Psoas muscle (tissue), 8 donors: ENCODE results near the gene DLGAP1. TPM values are rescaled to one million over a fixed set of nuclear protein-coding genes. Genes with fewer than 3 reads are reported as not detected.

ENCODE experiments used
- ATAC-seq, 4 donors: fragments of 200-7000 bp; cut with Tn5 transposase; one replicate each; pipeline ENCODE4 v1.9.1; 2020; ENCODE audit warnings: moderate library complexity in 3 of 4, mild to moderate bottlenecking in 2 of 4
- DNase-seq, 2 donors: peaks; one replicate each; pipeline ENCODE4 v3.0.0-alpha.2; 2020
- H3K27ac ChIP-seq: fragments of 200-600 bp; one replicate; pipeline ENCODE4 v1.8.0; 2022
- H3K27me3 ChIP-seq, 3 donors: fragments of 200-600 bp in 1 of 3; one replicate each; pipeline versions ENCODE4 v1.6.1 to v1.8.0; 2013 to 2022; ENCODE audit warnings: low read length in 2 of 3, mild to moderate bottlenecking in 2 of 3, moderate library complexity in 1 of 3; ENCODE audit not compliant: insufficient read depth in 3 of 3
- H3K36me3 ChIP-seq, 2 donors: fragments of 200-600 bp in 1 of 2; one replicate each; pipeline versions ENCODE4 v1.6.1 to v1.8.0; 2013 to 2022; ENCODE audit warnings: low read depth in 1 of 2, mild to moderate bottlenecking in 1 of 2, moderate library complexity in 1 of 2; ENCODE audit not compliant: insufficient read depth in 1 of 2
- H3K4me1 ChIP-seq: fragments of 200-600 bp; one replicate; pipeline ENCODE4 v1.8.0; 2022
- H3K4me3 ChIP-seq: fragments of 200-600 bp; one replicate; pipeline ENCODE4 v1.8.0; 2022; ENCODE audit warnings: mild to moderate bottlenecking
- H3K9me3 ChIP-seq: fragments of 200-600 bp; one replicate; pipeline ENCODE4 v1.8.0; 2022
- WGBS, 3 donors: extraction: QIAGEN DNeasy Blood & Tissue Kit; methylation state at CpG; one replicate each; pipeline versions ENCODE4 v1.1.6 to v1.1.7; 2013; 5-methylcytosine and 5-hydroxymethylcytosine counted together
- intact Hi-C, 2 donors: fragments of 100-400 bp; cut with DNase I; formaldehyde crosslinking; loops; one replicate each; pipeline versions ENCODE4 v1.11.0 to v1.14.2; 2022
- polyA plus RNA-seq, 3 donors: library from polyadenylated mRNA; stranded (reverse); fragments of 200-250 nt; gene quantifications; one replicate each; pipeline ENCODE4 v1.2.3, GENCODE V29; 2013
- total RNA-seq, 4 donors: library from RNA; stranded (reverse); fragmentation: NEBNext Ultra II Directional in 2 of 4; extraction: Animal tissue kit (Norgen Biotek cat#: 25700) in 2 of 4; gene quantifications; one replicate each; pipeline versions ENCODE4 v1.2.1 to v1.2.4, GENCODE V29; 2021 to 2023
- TF ChIP-seq, protein P1 (sequence below): fragments of 200-600 bp; IDR thresholded peaks from one replicate; pipeline ENCODE4 v1.8.0; 2022; ENCODE audit warnings: antibody characterized with exemption
- donor health status: healthy with polysubstance abuse.
- donor health status: DM: no; HTN: no; CAD: no; lungs with moderate emphysema.
- donor health status: Bipolar disorder and iron deficiency.
- donor health status: healthy.
- donor health status: DM: yes; HTN: yes; CAD: no.
- donor health status: DM: no; HTN: no; CAD: no.
- donor health status: DM: no; HTN: no; CAD: no.
- donor health status: DM: yes; HTN: yes; CAD: no.

The DLGAP1 gene
- total and polyA plus RNA-seq, 7 donors: 0.09 to 0.26 (median 0.16) TPM; not detected in 1

DNA sequence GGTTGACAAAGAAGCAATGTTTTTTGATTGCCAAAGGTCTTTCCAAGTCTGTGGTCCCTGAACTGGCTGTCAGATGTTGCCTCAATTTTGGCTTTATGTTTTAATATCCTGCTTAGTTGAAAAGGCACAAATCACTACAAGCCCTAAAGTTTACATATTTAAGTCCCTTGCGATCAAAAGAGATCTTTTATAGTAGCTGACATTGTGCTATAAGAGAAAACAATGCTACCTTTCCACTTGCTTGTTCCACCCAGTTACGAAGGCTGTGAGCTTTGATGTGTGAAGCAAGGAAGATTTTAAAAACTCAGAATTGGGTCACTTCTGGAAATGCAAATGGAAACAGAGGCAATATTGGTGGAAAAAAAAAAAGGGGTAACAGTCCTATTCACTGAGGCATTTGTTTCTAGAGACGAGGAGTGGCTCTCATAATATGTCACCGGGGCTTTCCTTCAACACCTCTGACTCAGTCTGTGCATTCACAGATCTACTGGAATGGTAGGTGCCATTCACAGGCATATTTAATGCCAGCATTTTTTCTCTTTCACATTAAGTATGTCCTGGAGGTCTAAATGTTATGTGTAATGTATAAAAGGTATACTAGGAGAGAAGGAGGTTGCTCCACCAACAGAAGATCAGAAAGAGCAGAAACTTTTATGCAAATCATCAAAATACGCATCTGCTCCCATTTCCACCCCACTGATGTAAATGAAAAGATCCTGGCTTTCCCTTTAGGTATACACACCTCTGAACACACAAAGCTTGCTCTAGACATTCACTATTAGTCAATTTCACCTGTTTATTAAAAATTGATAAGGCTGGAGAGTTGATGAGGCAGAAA, 913.3 kb downstream of the DLGAP1 start:
- H3K4me1 ChIP-seq: no peaks in the 10 kb centered on the region
- no peaks in the 10 kb centered on the region for H3K27me3 ChIP-seq
- TF ChIP-seq, protein P1, sequence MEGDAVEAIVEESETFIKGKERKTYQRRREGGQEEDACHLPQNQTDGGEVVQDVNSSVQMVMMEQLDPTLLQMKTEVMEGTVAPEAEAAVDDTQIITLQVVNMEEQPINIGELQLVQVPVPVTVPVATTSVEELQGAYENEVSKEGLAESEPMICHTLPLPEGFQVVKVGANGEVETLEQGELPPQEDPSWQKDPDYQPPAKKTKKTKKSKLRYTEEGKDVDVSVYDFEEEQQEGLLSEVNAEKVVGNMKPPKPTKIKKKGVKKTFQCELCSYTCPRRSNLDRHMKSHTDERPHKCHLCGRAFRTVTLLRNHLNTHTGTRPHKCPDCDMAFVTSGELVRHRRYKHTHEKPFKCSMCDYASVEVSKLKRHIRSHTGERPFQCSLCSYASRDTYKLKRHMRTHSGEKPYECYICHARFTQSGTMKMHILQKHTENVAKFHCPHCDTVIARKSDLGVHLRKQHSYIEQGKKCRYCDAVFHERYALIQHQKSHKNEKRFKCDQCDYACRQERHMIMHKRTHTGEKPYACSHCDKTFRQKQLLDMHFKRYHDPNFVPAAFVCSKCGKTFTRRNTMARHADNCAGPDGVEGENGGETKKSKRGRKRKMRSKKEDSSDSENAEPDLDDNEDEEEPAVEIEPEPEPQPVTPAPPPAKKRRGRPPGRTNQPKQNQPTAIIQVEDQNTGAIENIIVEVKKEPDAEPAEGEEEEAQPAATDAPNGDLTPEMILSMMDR: no peak
- H3K9me3 ChIP-seq: no peaks in the 10 kb centered on the region
- H3K4me3 ChIP-seq: no peak overlapping the region
- no peak for DNase-seq
- WGBS, 3 donors: 89 to 93% (median 92%) methylated on average over 5 of the region's 5 CpGs
- no peak for ATAC-seq
- no peak overlapping the region for H3K27ac ChIP-seq
- H3K36me3 ChIP-seq: no peaks in the 10 kb centered on the region
- intact Hi-C loops: no loop called here

DNA sequence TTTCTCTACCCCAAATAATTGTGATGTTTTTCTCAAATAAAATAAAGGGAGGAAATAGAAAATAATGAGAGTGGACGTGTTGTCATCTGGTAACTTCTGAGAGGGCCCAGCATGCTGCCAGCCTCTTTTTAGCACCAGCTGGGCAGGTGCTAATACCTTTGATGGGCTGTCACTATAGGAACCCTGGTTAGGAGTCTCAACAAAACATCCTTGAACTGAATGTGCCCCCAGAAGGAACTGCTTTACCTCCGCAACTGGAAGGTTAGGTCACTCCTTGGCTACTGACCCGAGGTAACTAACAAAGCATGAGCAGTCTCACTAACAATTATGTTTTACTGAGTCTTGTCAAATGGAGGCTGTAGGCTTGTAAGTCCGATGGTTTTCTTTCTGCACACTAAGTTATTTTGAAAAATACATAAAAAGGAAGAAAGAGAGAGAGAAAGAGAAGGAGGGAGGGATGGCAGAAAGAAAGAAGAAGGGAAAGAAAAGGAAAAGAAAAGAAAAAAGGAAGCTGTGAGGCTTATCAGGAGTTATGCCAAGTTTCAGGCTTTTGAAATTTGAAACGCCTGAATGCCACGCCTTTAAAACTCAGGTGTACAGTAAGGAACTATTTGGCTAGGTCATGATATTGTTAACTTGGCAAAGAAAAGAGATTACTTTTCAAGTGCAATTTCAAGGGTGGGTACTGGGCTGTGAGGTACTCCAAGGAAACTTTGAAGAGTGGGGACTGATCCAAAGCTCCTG, 914.1 kb downstream of the DLGAP1 start:
- no peaks in the 10 kb centered on the region for H3K4me1 ChIP-seq
- H3K27me3 ChIP-seq: no peaks in the 10 kb centered on the region
- no peaks in the 10 kb centered on the region for H3K9me3 ChIP-seq
- intact Hi-C loops: no loop called here
- TF ChIP-seq, protein P1: no peak
- no peaks in the 10 kb centered on the region for H3K36me3 ChIP-seq
- no peak for ATAC-seq
- H3K27ac ChIP-seq: no peak overlapping the region
- no peak for DNase-seq
- WGBS, 3 donors: 43 to 50% (median 46%) methylated on average over 6 of the region's 6 CpGs
- H3K4me3 ChIP-seq: no peak overlapping the region

DNA sequence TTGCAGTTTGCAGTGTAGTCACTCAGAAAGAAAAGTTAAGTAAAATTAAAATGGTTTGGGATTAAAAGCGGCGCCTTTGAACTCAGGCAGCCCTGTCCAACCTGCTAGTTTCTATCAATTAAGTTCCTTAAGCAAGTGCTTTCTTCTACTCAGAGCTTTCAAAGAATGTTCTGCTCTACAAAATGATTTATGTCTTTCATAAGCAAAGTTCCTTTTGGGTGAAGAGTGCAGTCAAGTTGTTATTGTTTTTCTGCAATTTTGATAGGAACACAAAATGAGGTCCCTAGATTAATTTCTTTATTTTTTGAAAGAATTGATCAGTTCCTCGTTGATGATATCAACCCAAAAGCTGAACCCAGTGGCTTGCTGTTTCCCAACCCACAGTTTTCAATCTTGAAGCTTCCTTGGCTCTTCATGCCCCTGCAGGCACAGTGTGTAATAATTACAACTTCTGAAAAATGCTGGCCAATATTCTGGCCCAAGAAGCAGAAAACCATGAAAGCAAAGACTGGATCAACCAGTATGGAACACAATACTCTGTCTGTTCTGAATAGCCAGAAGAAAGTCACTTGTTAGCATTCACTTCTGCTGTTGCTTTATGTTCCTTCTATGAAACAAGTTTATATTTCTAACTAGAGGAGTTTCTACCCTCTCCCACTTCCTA, 916.0 kb downstream of the DLGAP1 start:
- intact Hi-C loops: no loop called here
- DNase-seq (no peak), ATAC-seq (no peak)
- H3K27ac ChIP-seq: no peak overlapping the region
- TF ChIP-seq, protein P1: no peak
- 48 to 56% (median 51%) methylated on average over 3 of the region's 3 CpGs for WGBS, 3 donors
- H3K36me3 ChIP-seq: no peaks in the 10 kb centered on the region
- H3K9me3 ChIP-seq: no peaks in the 10 kb centered on the region
- H3K4me3 ChIP-seq: no peak overlapping the region
- no peaks in the 10 kb centered on the region for H3K27me3 ChIP-seq
- H3K4me1 ChIP-seq: no peaks in the 10 kb centered on the region

DNA sequence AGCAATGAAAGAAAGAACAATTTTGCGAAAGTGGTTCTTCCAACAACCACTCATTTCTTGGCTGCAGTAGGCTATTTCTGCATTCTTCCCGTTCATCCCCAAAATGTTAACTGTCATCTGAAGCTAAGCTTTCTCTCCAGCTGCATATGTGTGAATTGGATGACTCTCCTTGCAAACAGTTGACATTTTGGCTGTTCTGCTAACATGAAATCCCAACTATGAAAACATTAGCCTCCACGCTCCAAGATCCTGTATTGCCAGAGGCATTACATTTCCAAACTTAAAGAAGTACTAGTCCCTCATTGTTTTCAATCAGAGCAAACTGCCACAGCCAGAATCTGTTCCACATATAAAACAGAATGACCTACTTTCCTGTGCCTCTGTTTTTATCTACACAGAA, 916.7 kb downstream of the DLGAP1 start:
- DNase-seq (no peak), ATAC-seq (no peak)
- H3K27ac ChIP-seq: no peak overlapping the region
- WGBS, 3 donors: 25 to 47% (median 30%) methylated on average over 3 of the region's 3 CpGs
- TF ChIP-seq, protein P1: no peak
- no peaks in the 10 kb centered on the region for H3K4me1 ChIP-seq
- intact Hi-C loops: no loop called here
- no peaks in the 10 kb centered on the region for H3K36me3 ChIP-seq
- no peaks in the 10 kb centered on the region for H3K9me3 ChIP-seq
- H3K27me3 ChIP-seq: no peaks in the 10 kb centered on the region
- no peak overlapping the region for H3K4me3 ChIP-seq
